Body of pancreas (tissue), 4 donors: Measurements from ENCODE around the gene SMTNL2. TPM values are rescaled to one million over a fixed set of nuclear protein-coding genes. Genes with fewer than 3 reads are reported as not detected.

Experiments
- ATAC-seq: fragments of 150-250 bp; one replicate; pipeline ENCODE4 v1.9.1; 2016
- DNase-seq, 4 donors: peaks; one replicate each; pipeline ENCODE4 v3.0.0-alpha.2; 2019
- H3K27ac ChIP-seq, 4 donors: fragments of 200-600 bp; sonication (generic); 1 replicate in 3 of 4; 2 replicates in 1 of 4; pipeline versions ENCODE4 v1.5.1 to v1.6.1; 2016 to 2019; ENCODE audit warnings: mild to moderate bottlenecking in 1 of 4, mixed read lengths in 1 of 4, moderate library complexity in 1 of 4
- H3K27me3 ChIP-seq, 2 donors: fragments of 200-600 bp; sonication (generic); one replicate each; pipeline ENCODE4 v1.6.0; 2016; ENCODE audit warnings: mild to moderate bottlenecking in 1 of 2
- H3K36me3 ChIP-seq, 2 donors: fragments of 200-600 bp; sonication (generic); replicated peaks in 1 of 2; 2 replicates each; pipeline ENCODE4 v1.5.1; 2016; ENCODE audit warnings: low read depth in 2 of 2; ENCODE audit not compliant: insufficient read depth in 1 of 2
- H3K4me1 ChIP-seq: fragments of 200-600 bp; sonication (generic); one replicate; pipeline ENCODE4 v1.6.0; 2016
- H3K4me3 ChIP-seq, 2 donors: fragments of 200-600 bp; sonication (generic); 1 replicate in 1 of 2; 2 replicates in 1 of 2; pipeline ENCODE4 v1.5.1; 2016 to 2019
- H3K9me3 ChIP-seq, 3 donors: fragments of 200-600 bp; sonication (generic); 1 replicate in 2 of 3; 2 replicates in 1 of 3; pipeline ENCODE4 v1.5.1; 2016
- CTCF ChIP-seq, 7 experiments: fragments of 450-650 bp in 4 of 7; fragments of 200-600 bp in 3 of 7; sonication (generic) in 3 of 7; IDR thresholded peaks; one replicate each; pipeline ENCODE4 v1.5.1; 2016 to 2019; ENCODE audit warnings: antibody characterized with exemption in 7 of 7
- POLR2A ChIP-seq, 3 donors: fragments of 450-650 bp; IDR thresholded peaks; one replicate each; pipeline ENCODE4 v1.6.1; 2016; ENCODE audit warnings: antibody characterized with exemption in 3 of 3, mild to moderate bottlenecking in 2 of 3
- WGBS, 2 donors: methylation state at CpG; one replicate each; pipeline ENCODE4 v1.1.5; 2017; 5-methylcytosine and 5-hydroxymethylcytosine counted together
- intact Hi-C: fragments of 100-400 bp; cut with DNase I; formaldehyde crosslinking; loops from one replicate; pipeline ENCODE4 v1.15.1; 2023
- total RNA-seq, 2 donors: library from RNA; depleted of rRNA; stranded (reverse); fragments of >200 nt; gene quantifications; one replicate each; pipeline ENCODE4 v1.1.0, GENCODE V29; 2016

The SMTNL2 gene
- total RNA-seq, 2 donors from 2014 or later, result 0.33 to 0.78 TPM

GRCh38 chr17:4616476-4616875, 32.1 kb downstream of the SMTNL2 start:
- Histone ChIP-seq H3K4me3 (no peak overlapping the region), H3K4me1 (no peaks in the 10 kb centered on the region), H3K27ac (no peak overlapping the region), H3K36me3 (no peaks in the 10 kb centered on the region), H3K9me3 (no peaks in the 10 kb centered on the region), H3K27me3 (no peaks in the 10 kb centered on the region)
- TF ChIP-seq POLR2A (IDR thresholded peaks at IDR 0.05) (no peak), CTCF (IDR thresholded peaks at IDR 0.05) (no peak)
- no peak for ATAC-seq
- DNase-seq, result no peak
- WGBS, 2 donors, result 44 to 64% methylated on average over 9 of the region's 9 CpGs
- intact Hi-C loops, result no loop called here

GRCh38 chr17:4617090-4617489, 32.8 kb downstream of the SMTNL2 start:
- Histone ChIP-seq H3K27me3 (no peaks in the 10 kb centered on the region), H3K27ac (no peak overlapping the region), H3K4me3 (no peak overlapping the region), H3K4me1 (no peaks in the 10 kb centered on the region), H3K36me3 (no peaks in the 10 kb centered on the region), H3K9me3 (no peaks in the 10 kb centered on the region)
- intact Hi-C loops, result no loop called here
- ATAC-seq (no peak), DNase-seq (no peak)
- no peak for TF ChIP-seq POLR2A (IDR thresholded peaks at IDR 0.05)
- no peak for TF ChIP-seq CTCF (IDR thresholded peaks at IDR 0.05)
- 71 to 72% methylated on average over 15 to 17 of the region's 17 CpGs for WGBS, 2 donors

- H3K4me3 ChIP-seq, result no peak overlapping the region
- no peaks in the 10 kb centered on the region for H3K27me3 ChIP-seq
- intact Hi-C loops, result no loop called here
- TF ChIP-seq CTCF (IDR thresholded peaks at IDR 0.05) (no peak), POLR2A (IDR thresholded peaks at IDR 0.05) (no peak)
- DNase-seq, result no peak
- no peaks in the 10 kb centered on the region for H3K4me1 ChIP-seq
- no peak overlapping the region for H3K27ac ChIP-seq
- no peak for ATAC-seq
- 43 to 50% methylated on average over 15 of the region's 15 CpGs for WGBS, 2 donors
- no peaks in the 10 kb centered on the region for H3K36me3 ChIP-seq
- no peaks in the 10 kb centered on the region for H3K9me3 ChIP-seq
Measured at GRCh38 chr17:4617590-4618351, 33.4 kb downstream of the SMTNL2 start.

- no peaks in the 10 kb centered on the region for H3K4me1 ChIP-seq
- ATAC-seq (no peak), DNase-seq (no peak)
- intact Hi-C loops, result loop anchor here (5.0 kb wide), 2 partner anchors 48 to 203 kb away; no protein-coding TSS in a partner anchor
- no peak for TF ChIP-seq POLR2A (IDR thresholded peaks at IDR 0.05)
- no peak overlapping the region for H3K27ac ChIP-seq
- H3K36me3 ChIP-seq, result no peaks in the 10 kb centered on the region
- H3K27me3 ChIP-seq, result no peaks in the 10 kb centered on the region
- 89 to 95% methylated on average over 3 to 4 of the region's 4 CpGs for WGBS, 2 donors
- no peak overlapping the region for H3K4me3 ChIP-seq
- no peaks in the 10 kb centered on the region for H3K9me3 ChIP-seq
Measured at GRCh38 chr17:4620531-4621101, 36.3 kb downstream of the SMTNL2 start.

- intact Hi-C loops, result loop anchor here (5.0 kb wide), 2 partner anchors 50 to 205 kb away; no protein-coding TSS in a partner anchor
- H3K4me1 ChIP-seq, result no peaks in the 10 kb centered on the region
- H3K9me3 ChIP-seq, result no peaks in the 10 kb centered on the region
- TF ChIP-seq POLR2A (IDR thresholded peaks at IDR 0.05) (no peak), CTCF (IDR thresholded peaks at IDR 0.05) (no peak)
- H3K36me3 ChIP-seq, result no peaks in the 10 kb centered on the region
- H3K27ac ChIP-seq, result no peak overlapping the region
- ATAC-seq (no peak), DNase-seq (no peak)
- 91 to 97% methylated on average over 1 of the region's 1 CpG for WGBS, 2 donors
- no peak overlapping the region for H3K4me3 ChIP-seq
- H3K27me3 ChIP-seq, result no peaks in the 10 kb centered on the region
Measured at GRCh38 chr17:4622375-4622774, 38.0 kb downstream of the SMTNL2 start.
